HG03354 (cell line): ENCODE data around the gene SLC29A4.
"Not testable (repeated sequence)": the region's sequence is repeated elsewhere in the genome, so short reads cannot be mapped to it uniquely, and the experiment has no call there.

Source experiments
- ATAC-seq: cut with Tn5 transposase; IDR thresholded peaks from one replicate; pipeline ENCODE4 v1.9.1; 2021; ENCODE audit warnings: mild to moderate bottlenecking; ENCODE audit not compliant: unreplicated experiment, poor library complexity, severe bottlenecking

The SLC29A4 gene

DNA sequence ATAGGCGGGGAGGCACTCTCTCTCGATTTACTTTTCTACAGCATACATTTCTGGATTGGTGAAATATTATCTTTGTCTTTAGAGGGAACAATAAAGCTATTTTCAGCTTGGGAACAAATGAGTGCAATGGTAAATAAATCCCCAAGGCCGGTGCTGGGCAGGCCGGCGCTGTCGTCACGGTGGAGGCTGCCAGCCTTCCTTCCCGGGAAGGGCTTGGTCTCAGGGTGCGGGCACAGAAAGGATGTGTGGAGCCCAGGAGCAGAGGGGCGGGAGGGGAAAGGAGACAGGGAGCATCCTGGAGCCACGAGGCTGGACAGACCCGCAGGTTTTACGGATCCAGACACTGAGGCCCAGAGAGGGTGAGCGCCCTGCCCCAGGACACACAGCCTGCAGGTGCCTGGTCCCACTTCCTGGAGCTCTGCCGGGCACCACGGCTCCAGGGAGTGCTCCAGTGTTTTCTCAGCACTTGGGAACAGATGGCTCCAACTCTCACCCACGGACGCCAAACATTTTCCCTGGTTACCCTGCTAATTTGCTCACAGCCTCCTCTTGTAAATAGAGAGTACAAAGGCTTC lies 8.8 kb upstream of the SLC29A4 start:
- not testable (repeated sequence) for ATAC-seq

- ATAC-seq = no peak
These were observed 8.3 kb upstream of the SLC29A4 start for GRCh38 chr7:5274441-5274840.

GRCh38 chr7:5274985-5275431 lies 7.7 kb upstream of the SLC29A4 start:
- ATAC-seq = not testable (repeated sequence)

GRCh38 chr7:5275510-5275909 lies 7.2 kb upstream of the SLC29A4 start:
- ATAC-seq = not testable (repeated sequence)

GRCh38 chr7:5276123-5276522 lies 6.6 kb upstream of the SLC29A4 start:
- ATAC-seq = not testable (repeated sequence)

- ATAC-seq = no peak
These were observed 6.1 kb upstream of the SLC29A4 start for GRCh38 chr7:5276611-5277010.

DNA sequence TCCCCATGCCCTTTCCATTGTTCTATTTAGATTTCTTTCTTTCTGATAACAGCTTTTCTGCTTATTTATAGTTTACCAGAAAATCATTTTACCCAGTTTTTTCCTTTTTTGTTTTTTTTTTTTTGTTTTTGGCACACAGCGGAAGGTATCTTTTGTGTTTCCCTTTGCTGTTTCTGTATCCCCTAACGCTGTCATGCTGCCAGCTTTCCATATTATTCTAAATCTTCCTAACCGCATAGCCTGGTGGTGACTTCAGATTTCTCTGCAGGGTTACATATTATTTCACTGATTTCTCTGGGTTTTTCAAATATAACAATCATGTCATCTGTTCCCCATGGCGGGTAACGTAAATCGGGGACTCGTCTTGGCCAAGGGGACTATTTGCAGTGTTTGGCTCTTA lies 4.0 kb upstream of the SLC29A4 start:
- no peak for ATAC-seq

- ATAC-seq = no peak
These were observed 3.0 kb upstream of the SLC29A4 start for GRCh38 chr7:5279734-5280133.

DNA sequence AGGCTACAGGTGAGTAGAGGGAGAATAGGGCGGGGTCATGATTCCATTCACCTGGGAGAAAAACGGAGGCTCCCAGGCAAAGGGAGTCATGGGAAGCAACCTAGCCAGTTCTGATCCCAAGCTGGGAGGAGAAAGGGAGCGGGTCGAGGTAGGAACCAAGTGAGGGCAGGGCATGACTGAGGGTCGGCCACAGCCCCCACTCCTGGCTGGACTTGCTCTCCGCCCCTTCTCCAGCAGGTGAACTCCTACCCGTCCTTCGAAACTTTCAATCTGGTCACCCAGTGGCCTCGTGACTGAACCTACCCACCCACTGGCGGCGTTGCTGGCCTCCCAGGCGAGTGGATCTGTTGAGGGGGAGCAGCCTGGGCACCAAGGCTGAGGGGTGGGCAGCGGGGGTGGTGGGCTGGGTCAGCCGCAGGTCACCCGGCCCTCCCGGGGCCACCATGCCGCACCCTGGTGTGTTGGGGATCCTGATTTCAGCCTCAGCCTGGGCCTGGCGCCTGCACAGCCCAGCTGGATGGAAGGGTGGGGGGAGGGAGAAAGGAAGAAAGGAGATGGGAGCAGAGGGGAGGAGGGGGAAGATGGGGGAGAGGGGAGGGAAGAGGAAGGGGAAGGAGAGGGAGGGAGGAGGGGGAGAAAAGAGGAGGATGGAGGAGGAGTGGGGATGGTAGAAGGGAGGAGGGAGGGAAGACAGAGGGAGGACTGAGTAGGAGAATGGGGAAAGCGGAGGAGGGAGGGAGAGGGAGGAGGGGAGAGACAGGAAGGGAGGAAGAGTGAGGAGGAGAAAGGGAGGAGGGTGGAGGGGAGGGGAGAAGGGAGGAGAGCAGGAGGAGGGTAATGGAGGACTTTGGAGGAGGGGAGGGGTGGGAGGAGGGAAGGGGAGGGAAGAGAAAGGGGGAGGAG lies 894 bp upstream of the SLC29A4 start:
- ATAC-seq = not testable (repeated sequence)

DNA sequence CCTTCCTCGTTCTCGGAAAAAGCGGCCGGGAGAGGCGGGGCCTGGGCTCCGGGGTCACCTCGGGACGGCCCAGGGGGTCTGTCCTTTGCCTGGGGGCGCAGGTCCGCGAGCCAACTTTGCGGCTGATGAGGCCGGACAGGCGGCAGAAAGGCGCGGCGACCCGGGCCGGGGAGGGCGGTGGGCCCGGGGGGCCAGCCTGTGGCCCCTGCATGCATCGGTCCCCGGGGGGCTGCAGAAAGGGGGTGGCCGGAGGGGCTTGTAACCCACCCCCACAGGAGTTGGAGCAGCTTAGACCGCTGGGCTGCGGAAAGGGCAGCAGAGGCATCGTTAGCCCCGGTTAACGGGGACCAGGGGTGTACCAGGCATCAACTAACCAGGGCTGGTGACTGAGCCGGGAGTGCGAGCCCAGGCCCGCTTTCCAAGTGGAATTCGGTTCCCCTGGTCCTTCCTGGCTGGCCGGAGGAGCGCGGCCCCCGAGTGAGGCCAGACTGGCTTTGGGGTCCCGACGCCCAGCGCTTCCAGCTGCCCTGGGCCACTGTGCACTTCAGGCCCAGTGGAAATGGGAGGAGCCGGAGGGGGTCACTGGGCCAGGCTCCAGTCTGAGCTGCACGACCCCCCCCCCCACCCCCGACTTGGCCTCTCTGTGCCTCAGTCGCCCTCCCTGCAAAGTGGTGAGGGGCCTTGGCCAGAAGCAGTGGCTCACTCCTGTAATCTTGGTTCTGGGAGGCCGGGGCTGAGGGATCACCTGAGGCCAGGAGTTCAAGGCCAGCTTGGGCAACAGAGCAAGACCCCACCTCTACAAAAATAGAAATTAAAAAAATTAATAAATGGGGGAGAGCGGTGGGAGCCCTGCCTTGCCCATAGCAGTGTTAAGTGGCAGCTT lies 919 bp downstream of the SLC29A4 start:
- ATAC-seq = no peak

GRCh38 chr7:5284304-5285281 lies 1.9 kb downstream of the SLC29A4 start:
- ATAC-seq = no peak

DNA sequence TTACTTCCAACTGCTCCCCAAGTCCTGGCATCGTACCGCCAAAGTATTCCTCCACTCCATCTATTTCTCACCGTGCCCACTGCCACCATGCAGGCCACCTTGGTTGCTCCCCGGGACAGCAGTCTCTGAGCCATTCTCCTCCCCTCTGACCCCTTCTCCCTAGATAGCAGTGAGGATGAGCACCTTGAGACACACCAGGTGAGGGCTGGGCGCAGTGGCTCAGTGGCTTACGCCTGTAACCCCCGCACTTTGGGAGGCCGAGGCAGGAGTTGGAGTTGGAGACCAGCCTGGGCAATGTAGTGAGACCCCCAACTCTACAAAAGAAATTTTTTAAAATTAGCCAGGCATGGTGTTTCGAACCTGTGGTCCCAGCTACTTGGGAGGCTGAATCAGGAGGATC lies 4.2 kb downstream of the SLC29A4 start:
- no peak for ATAC-seq

DNA sequence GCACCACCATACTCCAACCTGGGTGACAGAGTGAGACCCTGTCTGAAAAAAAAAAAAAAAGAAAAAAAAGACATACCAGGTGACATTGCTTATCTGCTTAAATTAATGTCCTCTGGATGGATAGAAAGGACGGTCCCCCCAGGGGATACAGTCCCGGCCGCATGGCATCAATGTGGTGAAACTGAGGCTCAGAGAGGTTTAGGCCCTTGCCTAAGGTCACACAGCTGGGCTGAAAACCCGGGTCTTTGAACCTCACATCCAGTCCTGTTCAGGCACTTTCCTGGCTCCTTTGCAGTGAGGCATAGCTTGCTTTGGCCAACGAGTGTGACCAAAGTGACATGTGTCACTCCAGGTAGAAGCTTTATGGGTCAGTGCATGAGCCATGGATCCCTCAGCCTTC lies 4.6 kb downstream of the SLC29A4 start:
- ATAC-seq = not testable (repeated sequence)

DNA sequence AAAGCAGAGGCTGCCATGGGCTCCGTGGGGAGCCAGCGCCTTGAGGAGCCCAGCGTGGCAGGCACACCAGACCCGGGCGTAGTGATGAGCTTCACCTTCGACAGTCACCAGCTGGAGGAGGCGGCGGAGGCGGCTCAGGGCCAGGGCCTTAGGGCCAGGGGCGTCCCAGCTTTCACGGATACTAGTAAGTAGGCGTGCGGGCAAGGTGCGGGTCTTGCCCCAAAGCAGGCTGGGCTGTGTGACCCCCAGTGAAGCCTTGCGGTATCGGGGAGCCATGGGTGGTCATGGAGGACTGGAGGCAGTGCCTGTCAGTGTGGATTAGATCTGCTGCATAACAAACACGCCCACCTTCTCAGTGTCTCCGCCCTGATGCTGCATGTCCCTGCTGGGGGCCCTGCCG lies 5.1 kb downstream of the SLC29A4 start:
- ATAC-seq = no peak

- ATAC-seq = not testable (repeated sequence)
These were observed 5.8 kb downstream of the SLC29A4 start for GRCh38 chr7:5288560-5288959.

DNA sequence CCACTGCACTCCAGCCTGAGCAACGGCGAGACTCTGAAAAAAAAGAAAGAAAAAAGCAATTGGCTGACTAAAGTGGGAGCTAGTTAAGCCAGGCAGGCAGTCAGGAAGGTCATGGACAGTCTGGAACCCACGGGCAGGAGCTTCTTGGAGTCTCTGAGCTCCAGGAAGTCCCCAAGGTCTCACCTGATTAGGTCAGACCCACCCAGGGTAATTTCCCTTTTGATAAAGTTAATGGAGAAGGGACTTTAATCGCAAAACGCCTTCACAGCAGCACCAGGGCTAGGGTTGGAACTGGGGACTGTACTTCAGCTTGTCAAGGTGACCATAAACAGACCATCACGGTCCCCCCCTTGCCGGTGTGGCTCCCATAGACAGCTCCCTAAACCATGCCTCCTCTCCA lies 6.6 kb downstream of the SLC29A4 start:
- ATAC-seq = no peak

DNA sequence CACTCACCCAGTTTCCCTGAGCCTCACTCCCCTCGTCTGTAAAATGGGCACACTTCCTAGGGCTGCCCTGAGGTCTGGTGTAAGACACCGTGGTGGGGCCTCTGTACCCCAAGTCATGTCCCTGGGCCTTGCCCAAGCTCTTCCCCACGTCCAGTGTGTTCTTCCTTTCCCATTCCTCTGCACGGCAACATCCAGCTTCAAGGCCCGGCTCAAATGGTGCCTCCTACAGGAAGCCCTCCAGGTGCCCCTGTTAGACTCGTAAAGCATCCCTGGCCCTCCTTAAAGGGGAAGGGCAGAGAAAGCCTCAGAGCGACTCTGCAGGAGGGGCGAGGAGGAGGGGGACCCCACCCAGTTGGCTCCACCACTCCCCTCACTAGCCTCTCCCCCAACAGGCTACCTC lies 8.6 kb downstream of the SLC29A4 start:
- ATAC-seq = no peak

GRCh38 chr7:5291711-5292335 lies 9.1 kb downstream of the SLC29A4 start:
- not testable (repeated sequence) for ATAC-seq
